Occipital lobe (tissue), 2 donors: ENCODE measurements around the gene MAIP1. TPM values are rescaled to one million over a fixed set of nuclear protein-coding genes. Genes with fewer than 3 reads are reported as not detected.
"Not testable (repeated sequence)": the region's sequence is repeated elsewhere in the genome, so short reads cannot be mapped to it uniquely, and the experiment has no call there.

Experiments used
- DNase-seq: peaks from one replicate; lab custom pipeline; 2025; lab: John Stamatoyannopoulos, UW
- total RNA-seq: library from RNA; depleted of rRNA; stranded (reverse); fragments of >200 nt; gene quantifications from one replicate; pipeline ENCODE4 v1.2.3, GENCODE V29; 2014

MAIP1 gene
- total RNA-seq: 19.5 TPM

GRCh38 chr2:199955339-199956061 is at the start of gene MAIP1, which contains the start of gene TYW5:
TSS of gene MAIP1 (plus strand) at chr2:199955582. CDS start at chr2:199955799, 217 bp downstream.
TSS of gene TYW5 (minus strand) at chr2:199955491. CDS start at chr2:199955470, 21 bp downstream.
- peak; percentile 93 for DNase-seq

GRCh38 chr2:199907008-199907714 is 48.2 kb upstream of the MAIP1 start:
- DNase-seq: no peak

GRCh38 chr2:199910338-199911051 is 44.9 kb upstream of the MAIP1 start:
- DNase-seq: no peak

GRCh38 chr2:199911052-199911876 is 44.1 kb upstream of the MAIP1 start, which contains the start of gene C2orf69:
TSS of gene C2orf69 (plus strand) at chr2:199911293. CDS start at chr2:199911439, 146 bp downstream.
- DNase-seq: peak; percentile 97

- no peak for DNase-seq
Measured at GRCh38 chr2:199911877-199912161, 43.6 kb upstream of the MAIP1 start.

- not testable (repeated sequence) for DNase-seq
Measured at GRCh38 chr2:199912553-199913114, 42.7 kb upstream of the MAIP1 start.

- no peak for DNase-seq
Measured at GRCh38 chr2:199914372-199914958, 40.9 kb upstream of the MAIP1 start.

GRCh38 chr2:199916980-199917379 is 38.4 kb upstream of the MAIP1 start:
- DNase-seq: no peak

- DNase-seq: no peak
Measured at GRCh38 chr2:199922856-199923255, 32.5 kb upstream of the MAIP1 start.

- no peak for DNase-seq
Measured at GRCh38 chr2:199923924-199924323, 31.5 kb upstream of the MAIP1 start.

- DNase-seq: no peak
Measured at GRCh38 chr2:199926806-199927205, 28.6 kb upstream of the MAIP1 start.

GRCh38 chr2:199928226-199928625 is 27.2 kb upstream of the MAIP1 start:
- DNase-seq: no peak

- no peak for DNase-seq
Measured at GRCh38 chr2:199928626-199929025, 26.8 kb upstream of the MAIP1 start.

- DNase-seq: no peak
Measured at GRCh38 chr2:199929262-199929661, 26.1 kb upstream of the MAIP1 start.

GRCh38 chr2:199932312-199932855 is 23.0 kb upstream of the MAIP1 start:
- DNase-seq: peak; percentile 77

- DNase-seq: no peak
Measured at GRCh38 chr2:199933466-199933865, 21.9 kb upstream of the MAIP1 start.

GRCh38 chr2:199936554-199936953 is 18.8 kb upstream of the MAIP1 start:
- no peak for DNase-seq

- DNase-seq: no peak
Measured at GRCh38 chr2:199940373-199940772, 15.0 kb upstream of the MAIP1 start.

- DNase-seq: no peak
Measured at GRCh38 chr2:199943373-199943772, 12.0 kb upstream of the MAIP1 start.

GRCh38 chr2:199946196-199946595 is 9.2 kb upstream of the MAIP1 start:
- DNase-seq: no peak
